HepG2 (cell line): Measurements from ENCODE around the gene MAP2K5. TPM values are rescaled to one million over a fixed set of nuclear protein-coding genes. Genes with fewer than 3 reads are reported as not detected.
A peak's percentile ranks its signal among the peaks of the same experiment; 100 is the strongest.

Experiments
- ATAC-seq: fragments of 200-7000 bp; cut with Tn5 transposase; 3 replicates; pipeline ENCODE4 v1.9.1; 2020; ENCODE audit warnings: mild to moderate bottlenecking, moderate library complexity
- BruUV-seq: library from RNA; stranded (reverse); fragments of 400-500 nt; replicated peaks from 2 replicates; lab custom pipeline; 2021; lab: Mats Ljungman, UMichigan
- CTCF ChIA-PET: fragments of 300-600 bp; formaldehyde crosslinking; extraction: SDS; loops from one replicate; lab custom pipeline; 2021; ENCODE audit warnings: low total read pairs, inconsistent platforms, low intra/inter-chr PET ratio; lab: Yijun Ruan, JAX
- POLR2A ChIA-PET: fragments of 350-600 bp; sonication (Branson Sonifier 250); formaldehyde crosslinking; loops from one replicate; lab custom pipeline; 2020; ENCODE audit warnings: antibody characterized with exemption, inconsistent platforms; lab: Yijun Ruan, JAX
- DNase-seq: peaks from one replicate; pipeline ENCODE4 v3.0.0-alpha.2; 2015; ENCODE audit warnings: low spot score
- FAIRE-seq: peaks from 3 replicates; lab custom pipeline; 2011; peaks lifted over from hg19 to GRCh38; lab: Jason Lieb, UNC
- H2AFZ ChIP-seq: one replicate; pipeline ENCODE4 v1.6.1; 2011; ENCODE audit warnings: low read length, inconsistent platforms
- H3K27ac ChIP-seq: fragments of 300-600 bp; 3 replicates; pipeline ENCODE4 v1.8.0; 2011; ENCODE audit warnings: mixed run types, mild to moderate bottlenecking, mixed read lengths, low read length, inconsistent platforms; ENCODE audit not compliant: insufficient read depth; ENCODE audit errors: extremely low read length
- H3K27me3 ChIP-seq, 2 experiments: fragments of 200-600 bp in 1 of 2; 2 replicates in 1 of 2; 3 replicates in 1 of 2; pipeline versions ENCODE4 v1.6.0 to v1.8.0; 2011; ENCODE audit warnings: low read length in 2 of 2, mild to moderate bottlenecking in 2 of 2, moderate library complexity in 2 of 2, inconsistent platforms in 1 of 2; ENCODE audit not compliant: insufficient read depth in 2 of 2, control insufficient read depth in 1 of 2
- H3K36me3 ChIP-seq, 2 experiments: fragments of 200-600 bp in 1 of 2; replicated peaks in 1 of 2; 2 replicates in 1 of 2; 3 replicates in 1 of 2; pipeline versions ENCODE4 v1.5.1 to v1.8.0; 2011; ENCODE audit warnings: low read length in 2 of 2, inconsistent platforms in 1 of 2; ENCODE audit not compliant: insufficient read depth in 2 of 2, control insufficient read depth in 1 of 2
- H3K4me1 ChIP-seq: 2 replicates; pipeline ENCODE4 v1.5.1; 2012; ENCODE audit warnings: low read length, inconsistent platforms; ENCODE audit not compliant: insufficient read depth
- H3K4me2 ChIP-seq: 2 replicates; pipeline ENCODE4 v1.6.0; 2011; ENCODE audit warnings: low read depth, low read length, inconsistent platforms
- H3K4me3 ChIP-seq, 3 experiments: fragments of 200-600 bp in 1 of 3; sonication (generic), shearing (Covaris generic) in 1 of 3; replicated peaks in 1 of 3; 2 replicates each; pipeline ENCODE4 v1.5.1; 2011 to 2016; ENCODE audit warnings: low read length in 3 of 3, inconsistent platforms in 2 of 3, low read depth in 2 of 3, mild to moderate bottlenecking in 2 of 3, control low read depth in 1 of 3, mixed read lengths in 1 of 3; ENCODE audit not compliant: insufficient read depth in 1 of 3
- H3K79me2 ChIP-seq: one replicate; pipeline ENCODE4 v1.6.1; 2011; ENCODE audit warnings: low read length, inconsistent platforms; ENCODE audit not compliant: insufficient read depth
- H3K9ac ChIP-seq: 2 replicates; pipeline ENCODE4 v1.6.0; 2011; ENCODE audit warnings: mild to moderate bottlenecking, low read depth, low read length, inconsistent platforms; ENCODE audit not compliant: insufficient read depth
- H3K9me3 ChIP-seq: 2 replicates; pipeline ENCODE4 v1.5.1; 2012; ENCODE audit warnings: mild to moderate bottlenecking, low read length
- H4K20me1 ChIP-seq: 2 replicates; pipeline ENCODE4 v1.6.0; 2011; ENCODE audit warnings: inconsistent platforms, mild to moderate bottlenecking, low read length, moderate library complexity; ENCODE audit not compliant: insufficient read depth
- ARNT ChIP-seq: fragments of 450-650 bp; IDR thresholded peaks from 2 replicates; pipeline ENCODE4 v1.6.1; 2017
- KDM5A ChIP-seq: fragments of 200-600 bp; sonication (generic); IDR thresholded peaks from 2 replicates; pipeline ENCODE4 v1.7.0; 2018; ENCODE audit warnings: antibody characterized with exemption, mild to moderate bottlenecking, low read length, borderline replicate concordance
- MED1 ChIP-seq: sonication (generic); formaldehyde crosslinking; IDR thresholded peaks from 2 replicates; pipeline ENCODE4 v1.4.0; 2020; ENCODE audit warnings: missing genetic modification reagents
- NBN ChIP-seq: fragments of 450-650 bp; conservative IDR thresholded peaks from 2 replicates; pipeline ENCODE4 v1.6.1; 2017
- SMC3 ChIP-seq: IDR thresholded peaks from 2 replicates; pipeline ENCODE4 v1.6.1; 2011; ENCODE audit warnings: low read length, improper control_type of control experiment
- TGIF2 ChIP-seq: IDR thresholded peaks from 2 replicates; pipeline ENCODE4 v1.6.1; 2016; ENCODE audit warnings: control low read depth, missing compliant biosample characterization
- ZNF430 ChIP-seq: sonication (generic); formaldehyde crosslinking; IDR thresholded peaks from 2 replicates; pipeline ENCODE4 v1.9.0; 2021; ENCODE audit warnings: mild to moderate bottlenecking, missing genetic modification reagents
- WGBS: methylation state at CpG from one replicate; pipeline ENCODE4 v1.1.6; 2017; ENCODE audit warnings: low lambda C conversion rate; 5-methylcytosine and 5-hydroxymethylcytosine counted together
- in situ Hi-C: cut with HindIII; loops from 2 replicates; pipeline ENCODE4 v1.10.0; 2017; ENCODE audit warnings: low pct_unique_long_range_greater_than_20kb; ENCODE audit not compliant: extremely low pct_ligation_motif_present
- intact Hi-C: fragments of 100-400 bp; cut with micrococcal nuclease; formaldehyde crosslinking; loops from one replicate; pipeline ENCODE4 v1.10.0; 2022; ENCODE audit not compliant: unreplicated experiment
- polyA plus RNA-seq, 8 experiments: library from polyadenylated mRNA; depleted of rRNA in 3 of 8; stranded (reverse) in 7 of 8; unstranded in 1 of 8; fragments of >200 nt; fragmentation: Illumina TruSeq in 4 of 8; extraction: Trizol in 4 of 8; gene quantifications; 2 replicates each; pipeline versions ENCODE4 v1.2.1 to v1.2.3, GENCODE V29; 2011 to 2016; ENCODE audit warnings: low read depth in 4 of 8, missing spikeins in 1 of 8, mixed read lengths in 1 of 8; ENCODE audit not compliant: insufficient read depth in 1 of 8
- total RNA-seq, 5 experiments: library from RNA; depleted of rRNA; stranded (reverse); fragments of >200 nt; fragmentation: Illumina TruSeq; extraction: Trizol; gene quantifications; 2 replicates each; pipeline ENCODE4 v1.2.3, GENCODE V29; 2016; ENCODE audit warnings: low read depth in 1 of 5
- TF ChIP-seq, protein P1 (sequence below): sonication (generic); formaldehyde crosslinking; IDR thresholded peaks from 2 replicates; pipeline ENCODE4 v1.5.0; 2020; ENCODE audit warnings: mild to moderate bottlenecking, missing genetic modification reagents, moderate library complexity
- TF ChIP-seq, protein P2 (sequence below): sonication (generic); formaldehyde crosslinking; IDR thresholded peaks from 2 replicates; pipeline ENCODE4 v1.4.0; 2020; ENCODE audit warnings: missing genetic modification reagents, mild to moderate bottlenecking, borderline replicate concordance

MAP2K5 gene
- total and polyA plus RNA-seq, 2 of the 13 experiments (the other 11 are each of a cell fraction or from before 2014, with no cell fraction given) = 4.0 to 4.3 TPM

DNA sequence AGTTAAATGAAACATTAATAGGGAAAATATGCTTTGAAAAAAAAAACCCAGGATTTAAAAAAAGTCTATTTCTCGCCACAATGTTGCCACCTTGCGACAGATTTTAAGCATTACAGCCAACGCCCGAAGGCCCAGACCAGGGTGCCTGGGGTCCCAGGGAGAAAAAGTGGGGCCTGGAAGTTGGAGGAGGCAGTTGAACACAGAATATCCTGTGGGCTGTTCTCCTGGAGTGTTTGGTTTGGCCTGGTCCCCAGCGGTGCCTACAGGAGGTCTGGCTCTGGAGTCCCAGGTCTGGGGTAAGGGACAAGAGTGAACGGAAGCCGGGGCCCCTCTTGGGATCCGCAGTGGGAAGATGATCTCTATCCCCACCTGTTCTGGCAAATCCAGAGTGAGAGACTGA, 294.0 kb downstream of the MAP2K5 start (continued):
- TF ChIP-seq, protein P1, sequence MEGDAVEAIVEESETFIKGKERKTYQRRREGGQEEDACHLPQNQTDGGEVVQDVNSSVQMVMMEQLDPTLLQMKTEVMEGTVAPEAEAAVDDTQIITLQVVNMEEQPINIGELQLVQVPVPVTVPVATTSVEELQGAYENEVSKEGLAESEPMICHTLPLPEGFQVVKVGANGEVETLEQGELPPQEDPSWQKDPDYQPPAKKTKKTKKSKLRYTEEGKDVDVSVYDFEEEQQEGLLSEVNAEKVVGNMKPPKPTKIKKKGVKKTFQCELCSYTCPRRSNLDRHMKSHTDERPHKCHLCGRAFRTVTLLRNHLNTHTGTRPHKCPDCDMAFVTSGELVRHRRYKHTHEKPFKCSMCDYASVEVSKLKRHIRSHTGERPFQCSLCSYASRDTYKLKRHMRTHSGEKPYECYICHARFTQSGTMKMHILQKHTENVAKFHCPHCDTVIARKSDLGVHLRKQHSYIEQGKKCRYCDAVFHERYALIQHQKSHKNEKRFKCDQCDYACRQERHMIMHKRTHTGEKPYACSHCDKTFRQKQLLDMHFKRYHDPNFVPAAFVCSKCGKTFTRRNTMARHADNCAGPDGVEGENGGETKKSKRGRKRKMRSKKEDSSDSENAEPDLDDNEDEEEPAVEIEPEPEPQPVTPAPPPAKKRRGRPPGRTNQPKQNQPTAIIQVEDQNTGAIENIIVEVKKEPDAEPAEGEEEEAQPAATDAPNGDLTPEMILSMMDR = peak; percentile 67
- TF ChIP-seq KDM5A = 0 out of 2 replicates have a peak, but pooled peaks have one; percentile 39
- peak; percentile 61 for TF ChIP-seq SMC3
- TF ChIP-seq, all 625 proteins: peak for 5

DNA sequence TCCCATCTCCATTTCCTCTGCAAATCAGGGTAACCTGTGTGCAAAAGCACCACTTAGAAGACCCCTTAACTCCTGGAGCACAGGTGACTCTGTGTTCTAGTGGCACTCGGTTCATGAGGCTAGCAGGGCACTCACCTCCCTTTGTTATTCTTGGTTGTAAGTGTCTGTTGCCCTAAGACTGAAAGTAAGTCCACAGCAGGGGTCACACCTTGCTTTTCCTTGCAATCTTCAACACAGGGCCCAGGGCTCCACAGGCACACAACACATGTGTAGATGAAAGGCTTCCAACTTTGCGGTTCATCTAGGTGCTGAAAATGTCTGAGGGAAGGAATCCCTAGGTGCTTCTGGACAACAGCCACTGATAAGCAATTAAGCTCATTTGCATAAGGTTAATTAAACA, 294.5 kb downstream of the MAP2K5 start:
- TF ChIP-seq, protein P2, sequence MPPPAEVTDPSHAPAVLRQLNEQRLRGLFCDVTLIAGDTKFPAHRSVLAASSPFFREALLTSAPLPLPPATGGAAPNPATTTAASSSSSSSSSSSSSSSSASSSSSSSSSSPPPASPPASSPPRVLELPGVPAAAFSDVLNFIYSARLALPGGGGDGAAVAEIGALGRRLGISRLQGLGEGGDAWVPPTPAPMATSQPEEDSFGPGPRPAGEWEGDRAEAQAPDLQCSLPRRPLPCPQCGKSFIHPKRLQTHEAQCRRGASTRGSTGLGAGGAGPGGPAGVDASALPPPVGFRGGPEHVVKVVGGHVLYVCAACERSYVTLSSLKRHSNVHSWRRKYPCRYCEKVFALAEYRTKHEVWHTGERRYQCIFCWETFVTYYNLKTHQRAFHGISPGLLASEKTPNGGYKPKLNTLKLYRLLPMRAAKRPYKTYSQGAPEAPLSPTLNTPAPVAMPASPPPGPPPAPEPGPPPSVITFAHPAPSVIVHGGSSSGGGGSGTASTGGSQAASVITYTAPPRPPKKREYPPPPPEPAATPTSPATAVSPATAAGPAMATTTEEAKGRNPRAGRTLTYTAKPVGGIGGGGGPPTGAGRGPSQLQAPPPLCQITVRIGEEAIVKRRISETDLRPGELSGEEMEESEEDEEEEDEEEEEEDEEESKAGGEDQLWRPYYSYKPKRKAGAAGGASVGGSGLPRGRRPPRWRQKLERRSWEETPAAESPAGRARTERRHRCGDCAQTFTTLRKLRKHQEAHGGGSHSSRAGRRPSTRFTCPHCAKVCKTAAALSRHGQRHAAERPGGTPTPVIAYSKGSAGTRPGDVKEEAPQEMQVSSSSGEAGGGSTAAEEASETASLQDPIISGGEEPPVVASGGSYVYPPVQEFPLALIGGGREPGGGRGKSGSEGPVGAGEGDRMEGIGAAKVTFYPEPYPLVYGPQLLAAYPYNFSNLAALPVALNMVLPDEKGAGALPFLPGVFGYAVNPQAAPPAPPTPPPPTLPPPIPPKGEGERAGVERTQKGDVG (CRISPR knock-in tag) = no peak
- no peak for TF ChIP-seq ZNF430 (CRISPR knock-in tag)
- TF ChIP-seq MED1 (CRISPR knock-in tag) = no peak
- no peak for TF ChIP-seq NBN
- TF ChIP-seq TGIF2 = no peak
- TF ChIP-seq SMC3 = no peak
- TF ChIP-seq ARNT = no peak
- ATAC-seq = no peak
- Histone ChIP-seq H3K27me3 (peaks cover 3 to 41% of the 10 kb centered on the region in 2 experiments), H3K9me3 (no peaks in the 10 kb centered on the region), H3K4me2 (peak overlapping the region; percentile 85), H3K4me1 (peaks cover 63% of the 10 kb centered on the region), H3K9ac (no peak overlapping the region), H3K36me3 (no peaks in the 10 kb centered on the region), H3K27ac (no peak overlapping the region), H3K79me2 (no peaks in the 10 kb centered on the region), H3K4me3 (peak overlapping the region in 1 of 3 experiments; percentile 44; a peak in 1 of 6 replicates), H4K20me1 (no peaks in the 10 kb centered on the region), H2AFZ (no peak overlapping the region)
- WGBS = 19% methylated on average over 2 of the region's 2 CpGs
- no peak for FAIRE-seq
- intact Hi-C loops = loop anchor here (1.0 to 5.0 kb wide), 3 partner anchors 295 to 530 kb away; partner anchors contain the start of gene MAP2K5
- in situ Hi-C loops = loop anchor here (5.0 to 10.0 kb wide), 2 partner anchors 380 to 892 kb away; no protein-coding TSS in a partner anchor
- BruUV-seq = no TSS peak
- POLR2A ChIA-PET = no interaction called here
- CTCF ChIA-PET = interaction anchor here (1.4 to 4.5 kb wide), 2 partner anchors 378 to 381 kb away, joined by 4 to 50 read pairs; no protein-coding TSS in a partner anchor
- DNase-seq = no peak
